Prostate gland (tissue), 2 donors: ENCODE measurements around the gene F5.

Source experiments
- CTCF ChIP-seq, 4 experiments: fragments of 200-600 bp in 2 of 4; fragments of 450-650 bp in 2 of 4; sonication (generic) in 2 of 4; IDR thresholded peaks; 1 replicate in 3 of 4; 2 replicates in 1 of 4; pipeline ENCODE4 v1.5.1; 2016 to 2019; ENCODE audit warnings: antibody characterized with exemption in 4 of 4, mild to moderate bottlenecking in 2 of 4, moderate library complexity in 2 of 4
- POLR2A ChIP-seq: fragments of 450-650 bp; IDR thresholded peaks from one replicate; pipeline ENCODE4 v1.6.1; 2016; ENCODE audit warnings: antibody characterized with exemption, mild to moderate bottlenecking
- POLR2AphosphoS5 ChIP-seq: sonication (generic); formaldehyde crosslinking; IDR thresholded peaks from one replicate; pipeline ENCODE4 v1.6.1; 2017; ENCODE audit warnings: antibody characterized with exemption

GRCh38 chr1:169468982-169469381 lies 117.3 kb downstream of the F5 start:
- TF ChIP-seq POLR2A (no peak), CTCF (IDR thresholded peaks at IDR 0.05) (no peak), POLR2AphosphoS5 (no peak)
